Astrocyte of the hippocampus (primary cell): ENCODE measurements around the gene NEIL1.

Experiments
- DNase-seq: peaks from one replicate; pipeline ENCODE4 v3.0.0; 2011; ENCODE audit warnings: low read depth, low spot score

NEIL1 gene

DNA sequence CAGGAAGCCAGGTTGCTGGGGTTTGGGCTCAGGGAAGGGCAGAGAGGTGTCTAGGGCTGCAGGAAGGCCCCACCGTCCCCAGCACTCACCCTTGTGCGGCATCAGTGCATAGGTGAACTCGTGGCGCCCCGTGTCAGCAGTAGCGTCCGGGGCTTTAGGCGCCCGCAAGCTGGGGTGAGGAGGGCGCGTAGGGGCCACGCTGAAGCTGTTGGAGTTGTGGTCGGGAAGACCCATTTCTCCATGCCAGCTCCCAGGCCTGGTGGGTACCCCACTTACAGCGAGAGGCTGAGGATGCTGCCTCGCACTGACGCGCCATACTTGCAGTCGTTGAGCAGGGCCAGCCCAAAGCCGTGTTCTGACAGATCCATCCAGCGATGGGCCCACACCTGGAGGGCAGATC lies 9.7 kb downstream of the NEIL1 start:
- no peak for DNase-seq

GRCh38 chr15:75357976-75358673 lies 11.3 kb downstream of the NEIL1 start:
- DNase-seq: no peak

- DNase-seq: no peak
These were observed 12.1 kb downstream of the NEIL1 start for GRCh38 chr15:75358771-75359536.

DNA sequence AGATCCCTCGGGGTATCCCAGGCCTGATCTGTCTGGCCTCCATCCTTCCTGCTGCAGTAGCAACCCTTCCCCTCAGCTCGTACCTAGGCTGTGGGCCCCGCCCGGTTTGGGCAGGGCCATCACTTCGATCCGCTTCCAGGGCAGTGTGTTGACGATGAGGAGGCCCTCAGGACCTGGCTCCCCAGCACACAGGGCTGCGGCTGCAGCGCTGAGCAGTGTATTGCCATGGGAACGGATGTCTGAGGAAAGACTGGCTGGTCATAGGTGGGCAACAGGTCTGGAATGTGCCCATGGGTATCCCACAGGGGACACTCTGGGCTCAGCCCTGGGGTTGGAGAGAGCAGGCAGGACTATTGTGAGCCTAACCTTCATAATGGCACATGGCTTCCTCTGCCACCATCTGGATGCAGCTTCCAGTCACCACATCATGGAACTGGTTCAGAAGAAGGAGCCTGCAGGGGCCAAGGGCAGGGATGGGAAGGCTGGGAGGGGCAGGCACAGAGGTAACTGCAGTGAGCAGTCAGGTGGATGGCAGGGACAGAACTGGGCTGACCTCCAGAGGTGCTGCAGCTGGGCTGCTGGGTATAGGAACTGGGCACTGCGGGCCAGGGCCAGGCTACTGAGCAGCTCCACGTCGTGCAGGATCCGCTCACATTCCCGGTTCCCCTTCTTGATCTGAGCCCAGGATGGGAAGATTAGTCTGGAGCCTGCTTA lies 12.9 kb downstream of the NEIL1 start:
- DNase-seq: no peak

GRCh38 chr15:75360391-75360790 lies 13.6 kb downstream of the NEIL1 start:
- DNase-seq: no peak

DNA sequence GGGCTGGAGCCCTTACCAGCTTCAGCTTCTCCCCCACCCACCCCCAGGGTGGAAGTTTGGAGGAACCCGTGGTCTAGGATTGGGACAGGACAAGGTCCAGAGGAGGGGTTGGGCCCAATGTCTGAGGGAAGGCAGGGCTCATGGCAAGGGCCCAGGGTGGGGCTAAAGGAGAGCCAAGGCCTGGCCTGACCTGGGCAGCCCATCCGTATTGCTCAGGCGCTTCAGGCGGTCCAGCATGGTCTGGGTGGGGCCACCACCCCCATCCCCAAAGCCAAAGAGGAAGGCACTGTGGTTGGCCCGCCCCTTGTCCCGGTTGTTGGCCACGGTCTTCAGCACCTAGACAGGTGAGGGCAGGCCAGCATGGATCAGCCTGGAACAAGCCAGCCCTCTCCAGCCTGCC lies 14.0 kb downstream of the NEIL1 start:
- DNase-seq: no peak

- no peak for DNase-seq
These were observed 14.6 kb downstream of the NEIL1 start for GRCh38 chr15:75361361-75361988.

GRCh38 chr15:75361989-75362641 lies 15.3 kb downstream of the NEIL1 start:
- no peak for DNase-seq

DNA sequence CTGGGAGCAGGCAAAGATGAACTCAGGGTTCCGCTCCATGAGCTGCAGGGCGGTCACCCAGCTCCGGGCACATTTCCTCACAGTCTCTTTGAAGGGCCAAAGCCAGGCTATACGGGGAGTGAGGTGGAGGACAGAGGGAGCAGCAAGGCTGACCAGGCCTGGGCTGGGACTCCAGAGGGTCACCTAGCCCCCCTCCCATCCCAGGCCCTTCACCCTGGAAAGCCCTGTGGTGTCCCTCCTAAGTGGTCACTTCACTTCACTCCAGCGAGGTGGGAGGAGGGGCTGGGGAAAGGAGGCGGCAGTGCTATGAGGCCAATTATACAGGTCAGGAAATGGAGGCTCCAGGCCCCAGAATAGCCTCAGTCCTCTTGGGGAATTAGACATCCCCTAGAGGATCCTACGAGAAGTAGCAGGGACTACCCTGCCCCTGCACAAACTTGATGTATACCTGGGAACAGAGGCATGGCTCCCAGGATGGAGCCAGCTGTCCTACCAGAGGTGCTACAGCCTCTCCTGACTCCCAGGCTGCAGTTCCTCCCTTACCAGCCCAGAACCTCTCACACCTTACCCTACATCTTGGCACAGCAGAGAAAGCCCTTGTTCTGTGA lies 15.9 kb downstream of the NEIL1 start:
- DNase-seq: no peak

GRCh38 chr15:75363786-75364185 lies 16.9 kb downstream of the NEIL1 start:
- no peak for DNase-seq

GRCh38 chr15:75364881-75365280 lies 18.0 kb downstream of the NEIL1 start:
- no peak for DNase-seq

- no peak for DNase-seq
These were observed 19.3 kb downstream of the NEIL1 start for GRCh38 chr15:75366163-75366562.

DNA sequence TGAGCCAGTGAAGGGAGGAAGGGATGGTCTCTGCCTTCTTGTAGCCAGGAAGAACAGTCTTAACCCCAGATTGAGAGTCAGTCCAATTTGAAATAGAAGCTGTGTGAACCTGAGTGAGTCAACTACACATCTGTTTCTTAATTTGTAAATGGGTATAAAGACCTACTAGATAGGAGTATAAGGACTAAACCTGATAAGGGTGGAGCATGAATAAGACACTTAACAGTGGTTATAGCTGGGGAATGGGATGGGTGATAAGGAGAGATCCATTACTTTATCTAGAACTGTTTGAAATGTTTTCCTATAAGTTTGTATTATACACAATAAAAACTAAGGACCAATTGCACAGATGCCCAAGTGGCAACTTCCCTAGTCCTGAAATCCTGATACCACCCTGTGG lies 20.2 kb downstream of the NEIL1 start:
- DNase-seq: no peak

GRCh38 chr15:75367406-75367912 lies 20.6 kb downstream of the NEIL1 start:
- DNase-seq: no peak

GRCh38 chr15:75367913-75368688 lies 21.3 kb downstream of the NEIL1 start, which contains the start of gene MAN2C1:
Gene MAN2C1 (minus strand): TSS chr15:75368607. CDS start chr15:75368583, 24 bp downstream.
- DNase-seq: peak; percentile 98

DNA sequence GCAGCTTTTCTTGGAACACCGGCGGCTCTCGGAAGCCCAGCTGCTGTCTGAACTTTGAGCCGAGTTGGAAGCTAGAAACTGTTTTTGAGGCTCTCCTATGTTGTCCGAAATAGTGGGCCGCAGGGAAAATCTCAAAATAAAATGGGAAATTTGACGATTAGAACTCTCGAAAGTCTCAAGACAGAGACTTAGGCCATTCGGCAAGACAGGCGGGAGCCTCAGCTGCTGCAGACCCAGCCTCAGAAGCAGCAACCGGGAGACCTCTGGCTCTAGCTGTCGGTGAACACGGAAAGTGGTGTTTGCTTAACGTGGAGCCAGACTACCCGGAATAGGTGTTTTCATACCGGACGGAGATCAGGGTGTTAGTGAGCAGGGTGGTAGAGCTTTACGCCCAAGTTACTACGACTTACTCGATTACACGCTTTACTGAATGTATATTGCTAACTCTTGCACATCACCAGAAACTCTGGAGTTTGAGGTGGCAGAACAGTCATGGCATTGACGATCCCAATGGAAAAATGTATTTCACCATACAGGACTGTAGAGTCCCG lies 21.9 kb downstream of the NEIL1 start:
- DNase-seq: no peak

DNA sequence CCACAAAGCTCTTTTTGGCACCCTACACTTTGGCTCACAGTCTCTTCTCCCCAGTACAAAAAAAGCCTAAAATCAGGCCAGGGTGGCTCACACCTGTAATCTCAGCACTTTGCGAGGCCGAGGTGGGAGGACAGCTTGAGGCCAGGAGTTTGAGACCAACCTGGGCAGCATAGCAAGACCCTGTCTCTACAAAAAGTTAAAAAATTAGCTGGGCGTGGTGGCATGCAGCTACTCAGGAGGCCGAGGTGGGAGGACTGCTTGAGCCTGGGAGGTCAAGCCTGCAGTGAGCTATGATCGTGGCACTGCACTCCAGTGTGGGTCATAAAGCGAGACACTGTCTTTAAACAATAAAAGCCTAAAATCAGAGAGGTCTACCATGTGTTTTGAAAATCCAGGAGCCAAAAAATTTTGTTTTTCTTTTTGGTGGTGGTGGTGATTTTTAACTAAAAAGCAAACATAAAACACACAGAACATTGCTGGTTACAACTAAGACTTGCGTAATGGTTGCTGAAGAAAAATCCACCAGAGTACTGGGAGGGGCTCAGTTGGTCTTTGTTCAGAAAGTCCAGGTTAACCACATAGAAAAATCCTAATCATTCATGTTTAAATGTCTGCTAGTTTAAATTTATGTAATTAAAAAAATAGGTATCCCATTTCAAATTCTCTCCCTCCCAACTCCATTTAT lies 23.2 kb downstream of the NEIL1 start:
- DNase-seq: no peak

- no peak for DNase-seq
These were observed 24.6 kb downstream of the NEIL1 start for GRCh38 chr15:75371486-75371885.
